GM18907 (cell line): ENCODE results near the gene RAB9B.

Experiments
- ATAC-seq: cut with Tn5 transposase; IDR thresholded peaks from one replicate; pipeline ENCODE4 v1.9.1; 2021; ENCODE audit warnings: mild to moderate bottlenecking, moderate library complexity; ENCODE audit not compliant: unreplicated experiment

Gene RAB9B

GRCh38 chrX:103773445-103773844 is 58.6 kb downstream of the RAB9B start:
- no peak for ATAC-seq
